WTC11 (cell line): ENCODE measurements around the gene MCCC2.
"Not testable (repeated sequence)": the region's sequence is repeated elsewhere in the genome, so short reads cannot be mapped to it uniquely, and the experiment has no call there.

Source experiments
- ATF1 ChIP-seq: sonication (generic); formaldehyde crosslinking; IDR thresholded peaks from 2 replicates; pipeline ENCODE4 v1.8.1; 2023; ENCODE audit warnings: mild to moderate bottlenecking, moderate library complexity, missing genetic modification reagents
- ESRRA ChIP-seq: sonication (generic); formaldehyde crosslinking; IDR thresholded peaks from 2 replicates; pipeline ENCODE4 v1.8.1; 2022; ENCODE audit warnings: mild to moderate bottlenecking, missing genetic modification reagents, borderline replicate concordance
- JUN ChIP-seq: sonication (generic); formaldehyde crosslinking; IDR thresholded peaks from 2 replicates; pipeline ENCODE4 v1.8.0; 2023; ENCODE audit warnings: mild to moderate bottlenecking, missing genetic modification reagents
- TF ChIP-seq, protein P1 (sequence below): sonication (generic); formaldehyde crosslinking; conservative IDR thresholded peaks from 2 replicates; pipeline ENCODE4 v1.8.1; 2022; ENCODE audit warnings: mild to moderate bottlenecking, missing genetic modification reagents
- TF ChIP-seq, protein P2 (sequence below): fragments of 200-600 bp; IDR thresholded peaks from 2 replicates; pipeline ENCODE4 v1.8.0; 2022; ENCODE audit warnings: antibody characterized with exemption
- TF ChIP-seq, protein P3 (sequence below): sonication (generic); formaldehyde crosslinking; IDR thresholded peaks from 2 replicates; pipeline ENCODE4 v1.8.0; 2022; ENCODE audit warnings: mild to moderate bottlenecking, missing genetic modification reagents
- TF ChIP-seq, protein P4 (sequence below): fragments of 250-450 bp; sonication (Bioruptor Pico); conservative IDR thresholded peaks from 2 replicates; pipeline ENCODE4 v1.9.0; 2021; ENCODE audit warnings: mild to moderate bottlenecking
- TF ChIP-seq, protein P5 (sequence below): sonication (generic); formaldehyde crosslinking; IDR thresholded peaks from 2 replicates; pipeline ENCODE4 v1.8.1; 2023; ENCODE audit warnings: mild to moderate bottlenecking, moderate library complexity, missing genetic modification reagents
- TF ChIP-seq, protein P6 (sequence below): sonication (generic); formaldehyde crosslinking; IDR thresholded peaks from 2 replicates; pipeline ENCODE4 v1.8.1; 2022; ENCODE audit warnings: low read depth, missing genetic modification reagents, borderline replicate concordance

DNA sequence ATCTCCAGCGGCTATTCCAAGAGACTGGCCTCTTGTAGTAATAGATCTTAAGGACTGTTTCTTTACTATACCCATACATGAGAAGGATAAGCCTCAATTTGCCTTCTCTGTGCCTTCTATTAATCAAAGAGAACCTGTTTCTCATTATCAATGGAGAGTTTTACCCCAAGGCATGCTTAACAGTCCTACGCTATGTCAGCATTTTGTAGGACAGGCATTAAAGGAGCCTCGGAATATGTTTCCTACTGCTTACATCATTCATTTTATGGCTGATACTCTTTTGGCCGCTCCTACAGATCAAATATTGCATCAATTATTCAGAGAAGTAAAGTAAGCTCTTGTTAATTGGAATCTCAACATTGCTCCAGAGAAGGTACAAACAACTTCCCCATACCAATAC, 11.6 kb upstream of the MCCC2 start:
- TF ChIP-seq, protein P1, sequence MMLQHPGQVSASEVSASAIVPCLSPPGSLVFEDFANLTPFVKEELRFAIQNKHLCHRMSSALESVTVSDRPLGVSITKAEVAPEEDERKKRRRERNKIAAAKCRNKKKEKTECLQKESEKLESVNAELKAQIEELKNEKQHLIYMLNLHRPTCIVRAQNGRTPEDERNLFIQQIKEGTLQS (CRISPR knock-in tag), result not testable (repeated sequence)
- TF ChIP-seq, protein P2, sequence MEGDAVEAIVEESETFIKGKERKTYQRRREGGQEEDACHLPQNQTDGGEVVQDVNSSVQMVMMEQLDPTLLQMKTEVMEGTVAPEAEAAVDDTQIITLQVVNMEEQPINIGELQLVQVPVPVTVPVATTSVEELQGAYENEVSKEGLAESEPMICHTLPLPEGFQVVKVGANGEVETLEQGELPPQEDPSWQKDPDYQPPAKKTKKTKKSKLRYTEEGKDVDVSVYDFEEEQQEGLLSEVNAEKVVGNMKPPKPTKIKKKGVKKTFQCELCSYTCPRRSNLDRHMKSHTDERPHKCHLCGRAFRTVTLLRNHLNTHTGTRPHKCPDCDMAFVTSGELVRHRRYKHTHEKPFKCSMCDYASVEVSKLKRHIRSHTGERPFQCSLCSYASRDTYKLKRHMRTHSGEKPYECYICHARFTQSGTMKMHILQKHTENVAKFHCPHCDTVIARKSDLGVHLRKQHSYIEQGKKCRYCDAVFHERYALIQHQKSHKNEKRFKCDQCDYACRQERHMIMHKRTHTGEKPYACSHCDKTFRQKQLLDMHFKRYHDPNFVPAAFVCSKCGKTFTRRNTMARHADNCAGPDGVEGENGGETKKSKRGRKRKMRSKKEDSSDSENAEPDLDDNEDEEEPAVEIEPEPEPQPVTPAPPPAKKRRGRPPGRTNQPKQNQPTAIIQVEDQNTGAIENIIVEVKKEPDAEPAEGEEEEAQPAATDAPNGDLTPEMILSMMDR, result not testable (repeated sequence)
- TF ChIP-seq, protein P3, sequence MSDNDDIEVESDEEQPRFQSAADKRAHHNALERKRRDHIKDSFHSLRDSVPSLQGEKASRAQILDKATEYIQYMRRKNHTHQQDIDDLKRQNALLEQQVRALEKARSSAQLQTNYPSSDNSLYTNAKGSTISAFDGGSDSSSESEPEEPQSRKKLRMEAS (CRISPR knock-in tag), result not testable (repeated sequence)
- TF ChIP-seq, protein P4, sequence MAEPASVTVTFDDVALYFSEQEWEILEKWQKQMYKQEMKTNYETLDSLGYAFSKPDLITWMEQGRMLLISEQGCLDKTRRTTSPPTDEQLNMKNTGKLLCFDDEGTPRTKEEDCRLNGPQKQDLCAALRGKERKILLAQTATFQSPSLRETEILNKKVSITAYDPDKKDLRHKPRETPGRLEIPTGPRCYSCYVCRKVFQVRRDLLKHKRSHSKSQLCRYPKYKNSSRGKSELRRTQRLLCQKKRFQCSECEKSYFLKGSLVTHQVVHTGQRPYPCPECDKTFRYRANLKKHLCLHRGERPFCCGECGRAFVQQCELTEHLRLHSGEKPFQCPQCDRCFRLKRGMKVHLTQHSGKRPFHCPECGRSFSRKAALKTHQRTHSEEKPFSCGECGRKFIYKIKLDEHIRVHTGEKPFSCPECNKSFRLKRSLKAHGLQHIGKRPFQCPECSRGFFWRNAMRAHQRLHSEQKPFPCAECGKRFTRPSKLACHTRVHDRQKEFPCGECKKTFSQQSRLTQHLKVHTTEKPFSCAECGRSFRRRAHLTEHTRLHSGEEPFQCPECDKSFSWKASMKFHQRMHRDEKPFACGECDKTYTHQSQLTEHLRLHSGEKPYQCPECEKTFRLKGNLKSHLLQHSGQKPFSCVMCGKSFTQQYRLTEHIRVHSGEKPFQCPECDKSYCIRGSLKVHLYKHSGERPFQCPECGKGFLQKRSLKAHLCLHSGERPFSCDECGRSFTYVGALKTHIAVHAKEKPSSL (CRISPR knock-in tag), result not testable (repeated sequence)
- not testable (repeated sequence) for TF ChIP-seq ATF1, ESRRA, JUN (CRISPR knock-in tag)
- TF ChIP-seq, protein P5, sequence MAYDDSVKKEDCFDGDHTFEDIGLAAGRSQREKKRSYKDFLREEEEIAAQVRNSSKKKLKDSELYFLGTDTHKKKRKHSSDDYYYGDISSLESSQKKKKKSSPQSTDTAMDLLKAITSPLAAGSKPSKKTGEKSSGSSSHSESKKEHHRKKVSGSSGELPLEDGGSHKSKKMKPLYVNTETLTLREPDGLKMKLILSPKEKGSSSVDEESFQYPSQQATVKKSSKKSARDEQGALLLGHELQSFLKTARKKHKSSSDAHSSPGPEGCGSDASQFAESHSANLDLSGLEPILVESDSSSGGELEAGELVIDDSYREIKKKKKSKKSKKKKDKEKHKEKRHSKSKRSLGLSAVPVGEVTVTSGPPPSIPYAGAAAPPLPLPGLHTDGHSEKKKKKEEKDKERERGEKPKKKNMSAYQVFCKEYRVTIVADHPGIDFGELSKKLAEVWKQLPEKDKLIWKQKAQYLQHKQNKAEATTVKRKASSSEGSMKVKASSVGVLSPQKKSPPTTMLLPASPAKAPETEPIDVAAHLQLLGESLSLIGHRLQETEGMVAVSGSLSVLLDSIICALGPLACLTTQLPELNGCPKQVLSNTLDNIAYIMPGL (CRISPR knock-in tag), result not testable (repeated sequence)
- TF ChIP-seq, protein P6, sequence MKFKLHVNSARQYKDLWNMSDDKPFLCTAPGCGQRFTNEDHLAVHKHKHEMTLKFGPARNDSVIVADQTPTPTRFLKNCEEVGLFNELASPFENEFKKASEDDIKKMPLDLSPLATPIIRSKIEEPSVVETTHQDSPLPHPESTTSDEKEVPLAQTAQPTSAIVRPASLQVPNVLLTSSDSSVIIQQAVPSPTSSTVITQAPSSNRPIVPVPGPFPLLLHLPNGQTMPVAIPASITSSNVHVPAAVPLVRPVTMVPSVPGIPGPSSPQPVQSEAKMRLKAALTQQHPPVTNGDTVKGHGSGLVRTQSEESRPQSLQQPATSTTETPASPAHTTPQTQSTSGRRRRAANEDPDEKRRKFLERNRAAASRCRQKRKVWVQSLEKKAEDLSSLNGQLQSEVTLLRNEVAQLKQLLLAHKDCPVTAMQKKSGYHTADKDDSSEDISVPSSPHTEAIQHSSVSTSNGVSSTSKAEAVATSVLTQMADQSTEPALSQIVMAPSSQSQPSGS (CRISPR knock-in tag), result not testable (repeated sequence)
